Astrocyte of the cerebellum (primary cell): ENCODE data around the gene OGFOD2.

ENCODE experiments used
- DNase-seq: peaks from one replicate; pipeline ENCODE4 v3.0.0-alpha.2; 2011; ENCODE audit warnings: low read depth
- H3K4me3 ChIP-seq: 2 replicates; pipeline ENCODE4 v1.5.1; 2011; ENCODE audit warnings: mild to moderate bottlenecking, low read depth, low read length, moderate library complexity
- in situ Hi-C: cut with HindIII; loops from 2 replicates; pipeline ENCODE4 v1.10.0; 2017; ENCODE audit warnings: low sequenced_read_pairs
- TF ChIP-seq, protein P1 (sequence below): IDR thresholded peaks from 2 replicates; pipeline ENCODE4 v1.5.1; 2012; ENCODE audit warnings: low read length, low read depth, moderate library complexity, mild to moderate bottlenecking; ENCODE audit errors: missing control alignments

OGFOD2 gene

GRCh38 chr12:122988036-122988435 is 13.0 kb downstream of the OGFOD2 start:
- TF ChIP-seq, protein P1, sequence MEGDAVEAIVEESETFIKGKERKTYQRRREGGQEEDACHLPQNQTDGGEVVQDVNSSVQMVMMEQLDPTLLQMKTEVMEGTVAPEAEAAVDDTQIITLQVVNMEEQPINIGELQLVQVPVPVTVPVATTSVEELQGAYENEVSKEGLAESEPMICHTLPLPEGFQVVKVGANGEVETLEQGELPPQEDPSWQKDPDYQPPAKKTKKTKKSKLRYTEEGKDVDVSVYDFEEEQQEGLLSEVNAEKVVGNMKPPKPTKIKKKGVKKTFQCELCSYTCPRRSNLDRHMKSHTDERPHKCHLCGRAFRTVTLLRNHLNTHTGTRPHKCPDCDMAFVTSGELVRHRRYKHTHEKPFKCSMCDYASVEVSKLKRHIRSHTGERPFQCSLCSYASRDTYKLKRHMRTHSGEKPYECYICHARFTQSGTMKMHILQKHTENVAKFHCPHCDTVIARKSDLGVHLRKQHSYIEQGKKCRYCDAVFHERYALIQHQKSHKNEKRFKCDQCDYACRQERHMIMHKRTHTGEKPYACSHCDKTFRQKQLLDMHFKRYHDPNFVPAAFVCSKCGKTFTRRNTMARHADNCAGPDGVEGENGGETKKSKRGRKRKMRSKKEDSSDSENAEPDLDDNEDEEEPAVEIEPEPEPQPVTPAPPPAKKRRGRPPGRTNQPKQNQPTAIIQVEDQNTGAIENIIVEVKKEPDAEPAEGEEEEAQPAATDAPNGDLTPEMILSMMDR: no peak
- no peak for DNase-seq
- in situ Hi-C loops: no loop called here
- H3K4me3 ChIP-seq: no peak overlapping the region

DNA sequence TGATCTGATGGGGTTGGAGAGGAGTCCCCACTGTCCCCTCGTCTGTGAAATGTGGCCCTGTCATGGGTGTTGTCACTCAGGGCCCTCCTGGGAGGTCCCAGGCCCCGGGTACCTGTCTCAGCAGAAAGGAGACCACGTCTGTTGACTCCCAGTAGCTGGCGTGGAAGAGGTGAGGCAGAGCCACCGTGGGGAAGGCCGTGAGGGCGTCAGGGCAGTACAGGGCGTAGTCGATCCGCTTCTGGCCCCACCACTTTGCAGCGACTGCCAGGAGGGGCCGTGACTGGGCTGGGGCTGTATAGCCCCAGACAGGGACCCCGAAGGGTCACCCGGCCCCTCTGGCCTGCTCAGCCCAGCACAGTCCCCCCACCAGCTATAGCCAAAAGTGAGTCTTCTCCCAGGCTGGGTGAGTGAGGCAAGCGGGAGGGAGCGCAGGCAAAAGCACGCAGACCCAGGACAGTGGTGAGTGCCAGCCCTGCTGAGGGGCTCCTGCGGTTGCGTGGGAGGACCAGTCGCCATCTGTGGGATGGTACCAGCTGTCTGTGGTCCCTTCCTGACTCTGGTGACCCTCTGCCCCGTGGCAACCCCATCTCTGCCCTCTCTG is 13.7 kb downstream of the OGFOD2 start:
- no peak for DNase-seq
- H3K4me3 ChIP-seq: no peak overlapping the region
- TF ChIP-seq, protein P1: no peak
- in situ Hi-C loops: no loop called here

DNA sequence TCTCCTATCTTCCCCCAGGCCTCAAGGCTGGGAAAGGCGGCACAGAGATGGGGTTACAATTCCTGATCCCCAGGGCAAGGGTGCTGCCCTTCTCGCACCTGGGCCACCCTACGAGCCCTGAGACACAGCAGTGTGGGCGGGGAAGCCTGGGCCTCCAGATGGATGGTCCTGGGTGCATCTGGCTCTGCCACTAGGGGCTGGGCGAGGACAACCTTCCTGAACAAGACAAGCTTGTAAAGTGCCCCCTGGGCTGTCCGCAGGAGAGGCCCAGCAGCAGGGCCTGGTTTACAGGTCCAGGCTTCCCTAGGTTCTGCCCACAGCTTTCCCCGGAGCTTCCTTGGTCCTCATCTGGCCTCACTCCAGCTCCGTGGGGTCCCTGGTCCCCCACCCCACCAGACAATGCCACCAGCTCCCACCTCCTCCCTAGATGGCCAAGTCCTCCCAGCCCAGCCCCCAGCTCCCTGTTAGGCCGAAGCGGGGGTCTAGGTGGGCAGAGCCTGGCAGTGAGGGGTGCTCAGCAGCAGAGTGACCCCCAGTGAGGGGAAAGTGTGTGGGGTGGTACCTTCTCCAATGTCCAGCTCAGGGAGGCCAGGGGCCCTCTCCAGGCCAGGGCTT is 14.3 kb downstream of the OGFOD2 start:
- TF ChIP-seq, protein P1: no peak
- DNase-seq: no peak

GRCh38 chr12:122989874-122990419 is 14.9 kb downstream of the OGFOD2 start:
- in situ Hi-C loops: loop anchor here (10.0 kb wide), 1 partner anchor 495 kb away; no protein-coding TSS in a partner anchor
- DNase-seq: no peak
- no peak overlapping the region for H3K4me3 ChIP-seq
- TF ChIP-seq, protein P1: no peak

More for the DNA sequence above, 14.3 kb downstream of the OGFOD2 start:
- in situ Hi-C loops: no loop called here
- H3K4me3 ChIP-seq: no peak overlapping the region

DNA sequence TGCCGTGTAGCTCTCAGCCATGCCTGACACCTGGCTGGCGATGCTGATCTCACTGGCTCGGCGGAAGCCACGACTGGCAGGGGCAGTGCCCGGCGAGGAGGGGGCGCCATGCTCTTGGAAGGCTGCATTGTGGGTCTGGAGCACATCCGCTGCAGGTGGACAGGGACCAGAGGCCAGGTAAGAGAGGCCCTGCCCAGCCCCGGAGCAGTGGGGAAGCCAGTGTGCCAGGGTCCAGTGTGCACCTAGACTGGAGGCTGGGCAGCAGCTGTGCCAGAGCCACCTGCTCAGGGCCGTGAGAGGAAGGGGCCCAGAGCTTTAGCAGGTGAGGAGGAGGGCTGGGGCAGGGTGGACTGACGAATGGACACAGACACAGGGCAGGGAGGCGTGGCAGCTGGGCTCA is 15.5 kb downstream of the OGFOD2 start:
- in situ Hi-C loops: loop anchor here (10.0 kb wide), 1 partner anchor 494 kb away; no protein-coding TSS in a partner anchor
- TF ChIP-seq, protein P1: no peak
- DNase-seq: no peak
- no peak overlapping the region for H3K4me3 ChIP-seq

DNA sequence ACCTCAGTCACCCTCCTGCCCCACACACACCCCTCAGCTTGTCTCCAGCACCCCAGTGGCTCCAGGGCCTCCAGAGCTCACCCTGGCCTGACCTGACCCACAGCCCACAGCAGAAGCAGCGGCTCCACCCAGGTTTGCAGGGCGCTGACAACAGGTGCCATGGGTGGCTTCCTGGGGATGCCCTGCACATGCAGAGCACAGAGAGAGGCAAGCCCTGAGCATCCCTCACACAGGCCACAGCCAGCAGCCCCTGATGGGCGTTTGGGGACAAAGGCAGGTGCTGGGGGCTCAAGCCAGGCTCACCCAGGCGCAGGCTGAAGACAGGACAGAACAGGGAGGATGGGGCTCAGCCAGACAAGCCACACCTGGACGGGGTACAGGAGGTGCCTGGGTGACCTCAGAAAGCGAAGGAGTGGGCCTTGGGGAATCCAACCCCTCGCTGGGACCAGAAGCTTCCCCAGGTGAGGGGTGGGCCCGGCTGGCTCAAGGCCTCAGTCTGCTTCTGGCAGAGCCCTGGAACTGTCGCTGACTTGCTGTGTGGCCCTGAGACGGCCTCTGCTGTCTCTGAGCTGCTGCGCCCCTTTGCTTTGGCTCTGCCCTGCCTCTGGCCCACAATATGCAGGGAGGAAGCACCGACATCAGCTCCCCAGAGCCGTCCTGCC is 16.0 kb downstream of the OGFOD2 start:
- in situ Hi-C loops: loop anchor here (10.0 kb wide), 1 partner anchor 494 kb away; no protein-coding TSS in a partner anchor
- no peak overlapping the region for H3K4me3 ChIP-seq
- no peak for DNase-seq
- TF ChIP-seq, protein P1: no peak
